H1 (cell line): Measurements from ENCODE around the gene PPP6C. TPM values are rescaled to one million over a fixed set of nuclear protein-coding genes. Genes with fewer than 3 reads are reported as not detected.
A peak's percentile ranks its signal among the peaks of the same experiment; 100 is the strongest.

Experiments
- BRCA1 ChIP-seq: IDR thresholded peaks from 2 replicates; pipeline ENCODE4 v1.6.1; 2012; ENCODE audit warnings: low read depth, low read length, improper control_type of control experiment
- CBX5 ChIP-seq: fragments of 300-800, 300-1000 bp; sonication (generic); IDR thresholded peaks from 2 replicates; pipeline ENCODE4 v1.7.1; 2016; ENCODE audit warnings: antibody characterized with exemption, low read length, low read depth
- CHD1 ChIP-seq: IDR thresholded peaks from 2 replicates; pipeline ENCODE4 v1.6.1; 2012; ENCODE audit warnings: low read depth, low read length, improper control_type of control experiment
- GTF2F1 ChIP-seq: IDR thresholded peaks from 2 replicates; pipeline ENCODE4 v1.6.1; 2012; ENCODE audit warnings: low read depth, low read length, improper control_type of control experiment, borderline replicate concordance
- POU5F1 ChIP-seq: IDR thresholded peaks from 2 replicates; pipeline ENCODE4 v1.6.1; 2011; ENCODE audit warnings: low read depth, mild to moderate bottlenecking, low read length, moderate library complexity
- RAD21 ChIP-seq, 2 experiments: IDR thresholded peaks in 1 of 2; conservative IDR thresholded peaks in 1 of 2; 2 replicates each; pipeline ENCODE4 v1.6.1; 2011; ENCODE audit warnings: low read depth in 2 of 2, low read length in 2 of 2, improper control_type of control experiment in 1 of 2, inconsistent platforms in 1 of 2, mild to moderate bottlenecking in 1 of 2, moderate library complexity in 1 of 2
- RNF2 ChIP-seq: fragments of 200-900, 300-1000 bp; sonication (generic); IDR thresholded peaks from 2 replicates; pipeline ENCODE4 v1.7.1; 2016; ENCODE audit warnings: borderline replicate concordance, low read depth, mild to moderate bottlenecking, antibody characterized with exemption, low read length; ENCODE audit not compliant: poor library complexity, severe bottlenecking; ENCODE audit errors: missing control alignments
- SRF ChIP-seq: IDR thresholded peaks from 2 replicates; pipeline ENCODE4 v1.6.1; 2011; ENCODE audit warnings: mild to moderate bottlenecking, low read depth, low read length, moderate library complexity
- TAF1 ChIP-seq: IDR thresholded peaks from 2 replicates; pipeline ENCODE4 v1.6.1; 2011; ENCODE audit warnings: mild to moderate bottlenecking, low read depth, low read length
- TBP ChIP-seq: IDR thresholded peaks from 2 replicates; pipeline ENCODE4 v1.6.1; 2011; ENCODE audit warnings: low read depth, low read length, improper control_type of control experiment
- YY1 ChIP-seq: IDR thresholded peaks from 2 replicates; pipeline ENCODE4 v1.6.1; 2011; ENCODE audit warnings: low read depth, mild to moderate bottlenecking, low read length
- polyA plus RNA-seq, 7 experiments: library from polyadenylated mRNA; depleted of rRNA in 3 of 7; stranded (reverse) in 5 of 7; unstranded in 2 of 7; fragments of >200 nt in 5 of 7; fragments of 200-250 nt in 2 of 7; gene quantifications; 1 replicate in 5 of 7; 2 replicates in 1 of 7; 4 replicates in 1 of 7; pipeline versions ENCODE4 v1.2.1 to v1.2.3, GENCODE V29; 2011 to 2013; ENCODE audit warnings: missing spikeins in 2 of 7, mixed read lengths in 2 of 7
- total RNA-seq: library from RNA; stranded (reverse); fragmentation: NEBNext Ultra II Directional; extraction: Animal tissue kit (Norgen Biotek cat#: 25700); gene quantifications from 2 replicates; pipeline ENCODE4 v1.2.1, GENCODE V29; 2021

PPP6C gene
- total and polyA plus RNA-seq, 2 of the 8 experiments (the other 6 are each of a cell fraction or from before 2014, with no cell fraction given) = 22.8 to 52.3 TPM

GRCh38 chr9:125189361-125190289, at the start of gene PPP6C (continued):
- TF ChIP-seq GTF2F1 = peak; percentile 79; the same call in 1 of the 2 replicates
- TF ChIP-seq SRF = peak; percentile 72
- no peak for TF ChIP-seq RNF2
- peak; percentile 87 for TF ChIP-seq YY1
- TF ChIP-seq BRCA1 = no peak
- TF ChIP-seq CBX5 = no peak
- no peak; a peak in 1 of 4 replicates for TF ChIP-seq RAD21 (IDR thresholded peaks at IDR 0.05 in 1 of 2, conservative IDR thresholded peaks at IDR 0.05 in 1 of 2; ENCODE audit: low read depth in 2 of 2, low read length in 2 of 2)
- no peak for TF ChIP-seq POU5F1
- TF ChIP-seq TBP = peak; percentile 69; the same call in 1 of the 2 replicates
- TF ChIP-seq CHD1 = no peak
- peak; percentile 80 for TF ChIP-seq TAF1
